SK-N-SH (cell line): ENCODE data around the gene PLCE1. TPM values are rescaled to one million over a fixed set of nuclear protein-coding genes. Genes with fewer than 3 reads are reported as not detected.

Experiments used
- CTCF ChIA-PET: fragments of 300-600, 350-600 bp; formaldehyde crosslinking; extraction: SDS; loops from one replicate; lab custom pipeline; 2021; lab: Yijun Ruan, JAX
- POLR2A ChIA-PET: fragments of 350-600 bp; sonication (Branson Sonifier 250); formaldehyde crosslinking; extraction: SDS; loops from one replicate; lab custom pipeline; 2020; ENCODE audit warnings: antibody characterized with exemption, inconsistent platforms; lab: Yijun Ruan, JAX
- DNase-seq: peaks from one replicate; pipeline ENCODE4 v3.0.0; 2012
- H2AFZ ChIP-seq: fragments of 200-600 bp; sonication (generic); 2 replicates; pipeline ENCODE4 v1.8.1; 2016; ENCODE audit warnings: antibody characterized with exemption, mild to moderate bottlenecking, low read depth
- H3F3A ChIP-seq: fragments of 200-600 bp; sonication (generic); replicated peaks from 2 replicates; pipeline ENCODE3; 2016; ENCODE audit warnings: antibody characterized with exemption, mild to moderate bottlenecking; ENCODE audit not compliant: insufficient read depth
- H3K27ac ChIP-seq, 2 experiments: fragments of 200-500 bp in 1 of 2; fragments of 200-600 bp in 1 of 2; sonication (Bioruptor generic) in 1 of 2; sonication (generic), shearing (Covaris generic) in 1 of 2; 2 replicates each; pipeline versions ENCODE4 v1.5.1 to v1.6.1; 2014 to 2016; ENCODE audit warnings: low read depth in 2 of 2, inconsistent platforms in 1 of 2, low read length in 1 of 2, mild to moderate bottlenecking in 1 of 2, mixed read lengths in 1 of 2
- H3K27me3 ChIP-seq: fragments of 200-600 bp; sonication (generic), shearing (Covaris generic); 2 replicates; pipeline ENCODE4 v1.6.1; 2016; ENCODE audit warnings: mixed run types; ENCODE audit not compliant: insufficient read depth
- H3K36me3 ChIP-seq, 2 experiments: fragments of 200-500 bp in 1 of 2; fragments of 200-600 bp in 1 of 2; sonication (Bioruptor generic) in 1 of 2; sonication (generic) in 1 of 2; replicated peaks in 1 of 2; 2 replicates each; pipeline versions ENCODE3 to v1.5.1; 2014 to 2016; ENCODE audit warnings: low read length in 1 of 2, mild to moderate bottlenecking in 1 of 2; ENCODE audit not compliant: insufficient read depth in 2 of 2, control insufficient read depth in 1 of 2
- H3K4me1 ChIP-seq, 2 experiments: fragments of 200-500 bp in 1 of 2; fragments of 200-600 bp in 1 of 2; sonication (Bioruptor generic) in 1 of 2; sonication (generic), shearing (Covaris generic) in 1 of 2; 2 replicates each; pipeline versions ENCODE4 v1.5.1 to v1.6.1; 2014 to 2016; ENCODE audit warnings: low read depth in 1 of 2, low read length in 1 of 2, mixed run types in 1 of 2; ENCODE audit not compliant: insufficient read depth in 2 of 2, control insufficient read depth in 1 of 2
- H3K4me2 ChIP-seq: fragments of 200-600 bp; sonication (generic), shearing (Covaris generic); 2 replicates; pipeline ENCODE4 v1.6.1; 2017; ENCODE audit warnings: mixed run types
- H3K4me3 ChIP-seq, 2 experiments: fragments of 200-500 bp in 1 of 2; fragments of 200-600 bp in 1 of 2; sonication (Bioruptor generic) in 1 of 2; sonication (generic), shearing (Covaris generic) in 1 of 2; 2 replicates each; pipeline versions ENCODE4 v1.5.1 to v1.8.1; 2014 to 2016; ENCODE audit warnings: low read depth in 2 of 2, inconsistent platforms in 1 of 2, low read length in 1 of 2, mild to moderate bottlenecking in 1 of 2, mixed read lengths in 1 of 2, moderate library complexity in 1 of 2
- H3K79me2 ChIP-seq: fragments of 200-600 bp; sonication (generic); 2 replicates; pipeline ENCODE4 v1.8.1; 2017; ENCODE audit warnings: mild to moderate bottlenecking; ENCODE audit not compliant: insufficient read depth
- H3K9ac ChIP-seq: fragments of 200-600 bp; sonication (generic); 2 replicates; pipeline ENCODE4 v1.6.1; 2017; ENCODE audit warnings: mixed run types
- H3K9me2 ChIP-seq: fragments of 200-600 bp; sonication (generic); 2 replicates; pipeline ENCODE4 v1.6.1; 2017; ENCODE audit warnings: mixed run types
- H3K9me3 ChIP-seq: fragments of 200-600 bp; sonication (generic); 2 replicates; pipeline ENCODE4 v1.6.1; 2017; ENCODE audit warnings: mixed run types, mild to moderate bottlenecking, moderate library complexity
- H4K20me1 ChIP-seq: fragments of 200-600 bp; sonication (generic); 2 replicates; pipeline ENCODE4 v1.6.1; 2017; ENCODE audit warnings: mild to moderate bottlenecking, mixed run types; ENCODE audit not compliant: insufficient read depth
- CTCF ChIP-seq: fragments of 200-600 bp; sonication (generic); IDR thresholded peaks from 2 replicates; pipeline ENCODE4 v1.6.1; 2017; ENCODE audit warnings: antibody characterized with exemption, mild to moderate bottlenecking, moderate library complexity
- ELF1 ChIP-seq: IDR thresholded peaks from 2 replicates; pipeline ENCODE4 v1.4.0; 2012
- EZH2phosphoT487 ChIP-seq: fragments of 200-600 bp; sonication (generic); IDR thresholded peaks from 2 replicates; pipeline ENCODE4 v1.6.1; 2017; ENCODE audit warnings: low read depth, mixed run types, mild to moderate bottlenecking, antibody characterized with exemption, moderate library complexity, borderline replicate concordance
- FOSL2 ChIP-seq: IDR thresholded peaks from 2 replicates; pipeline ENCODE4 v1.4.0; 2012; ENCODE audit warnings: low read depth, mild to moderate bottlenecking, moderate library complexity, borderline replicate concordance
- GATA2 ChIP-seq: sonication (generic); formaldehyde crosslinking; IDR thresholded peaks from 2 replicates; pipeline ENCODE4 v1.5.0; 2020; ENCODE audit warnings: mild to moderate bottlenecking, missing genetic modification reagents
- MAX ChIP-seq: IDR thresholded peaks from 2 replicates; pipeline ENCODE4 v1.4.0; 2012; ENCODE audit warnings: low read depth
- MXI1 ChIP-seq: IDR thresholded peaks from 2 replicates; pipeline ENCODE4 v1.6.1; 2012; ENCODE audit warnings: mild to moderate bottlenecking, low read depth, low read length, improper control_type of control experiment
- NRF1 ChIP-seq: IDR thresholded peaks from 2 replicates; pipeline ENCODE4 v1.6.1; 2012; ENCODE audit warnings: low read depth, mild to moderate bottlenecking, low read length
- PBX3 ChIP-seq: IDR thresholded peaks from 2 replicates; pipeline ENCODE4; 2012
- REST ChIP-seq: IDR thresholded peaks from 2 replicates; pipeline ENCODE4 v1.6.1; 2012; ENCODE audit warnings: mild to moderate bottlenecking, low read depth, low read length, moderate library complexity
- SIN3A ChIP-seq: IDR thresholded peaks from 2 replicates; pipeline ENCODE4 v1.6.1; 2012; ENCODE audit warnings: low read depth, mild to moderate bottlenecking, low read length, moderate library complexity, borderline replicate concordance
- SMC3 ChIP-seq: IDR thresholded peaks from 2 replicates; pipeline ENCODE4 v1.6.1; 2012; ENCODE audit warnings: low read depth, low read length, improper control_type of control experiment
- TEAD4 ChIP-seq: IDR thresholded peaks from 2 replicates; pipeline ENCODE4 v1.4.0; 2012; ENCODE audit warnings: mild to moderate bottlenecking, borderline replicate concordance; ENCODE audit not compliant: insufficient read depth
- USF1 ChIP-seq: IDR thresholded peaks from 2 replicates; pipeline ENCODE4 v1.4.0; 2012; ENCODE audit warnings: low read depth, borderline replicate concordance
- USF2 ChIP-seq: fragments of 150-350 bp; IDR thresholded peaks from 2 replicates; pipeline ENCODE4 v1.6.1; 2017; ENCODE audit warnings: antibody characterized with exemption, low read length, low read depth, borderline replicate concordance
- YY1 ChIP-seq: IDR thresholded peaks from 2 replicates; pipeline ENCODE4 v1.4.0; 2012; ENCODE audit warnings: low read depth, mild to moderate bottlenecking
- whole genome bisulfite sequencing: methylation state at CpG from one replicate; pipeline ENCODE4 v1.1.6; 2017; ENCODE audit warnings: low lambda C conversion rate; 5-methylcytosine and 5-hydroxymethylcytosine counted together
- polyA plus RNA-seq, 3 experiments: library from polyadenylated mRNA; depleted of rRNA; stranded (reverse); fragments of >200 nt; gene quantifications; 2 replicates each; pipeline ENCODE4 v1.2.3, GENCODE V29; 2012

PLCE1 gene
- polyA plus RNA-seq, 1 of the 3 experiments (the other 2 are of a cell fraction) = 1.2 TPM

GRCh38 chr10:94041206-94041605 is 47.5 kb downstream of the PLCE1 start:
- Histone ChIP-seq H3K79me2 (no peaks in the 10 kb centered on the region), H3K4me3 (no peak overlapping the region)
- no peak for DNase-seq
- TF ChIP-seq CTCF (no peak), EZH2phosphoT487 (no peak), REST (no peak), SMC3 (no peak), TEAD4 (no peak), GATA2 (no peak), ELF1 (no peak), USF1 (no peak), MAX (no peak), USF2 (no peak), SIN3A (no peak), MXI1 (no peak), FOSL2 (no peak), YY1 (no peak), PBX3 (no peak), NRF1 (no peak)
- TF ChIP-seq, all 33 proteins: peak for 0
- peaks cover 0 to 3% of the 10 kb centered on the region in 2 experiments; a peak in 2 of 4 replicates for H3K4me1 ChIP-seq
- 90% methylated on average over 4 of the region's 4 CpGs for WGBS
- no peaks in the 10 kb centered on the region for H3K27me3 ChIP-seq
- no peaks in the 10 kb centered on the region for H3K9me2 ChIP-seq
- H3K9ac ChIP-seq = no peak overlapping the region
- no peak overlapping the region for H2AFZ ChIP-seq
- H3K4me2 ChIP-seq = no peak overlapping the region
- H4K20me1 ChIP-seq = no peaks in the 10 kb centered on the region
- no peaks in the 10 kb centered on the region for H3K36me3 ChIP-seq
- no peaks in the 10 kb centered on the region for H3K9me3 ChIP-seq
- POLR2A ChIA-PET = no interaction called here
- peaks cover 13% of the 10 kb centered on the region for H3F3A ChIP-seq
- CTCF ChIA-PET = interaction anchor here (1.5 kb wide), 1 partner anchor 28 kb away, joined by 3 read pairs; no protein-coding TSS in a partner anchor
- H3K27ac ChIP-seq = no peak overlapping the region
